ENCODE measurements around the gene CNTF.

GRCh38 chr11:58658623-58659022 is 36.2 kb downstream of the CNTF start:
- TF ChIP-seq CTCF (IDR thresholded peaks at IDR 0.05) (no peak), POLR2AphosphoS5 (IDR thresholded peaks at IDR 0.05) (no peak)
